Neural cell (in vitro differentiated cells): ENCODE data around the gene RAB15. TPM values are rescaled to one million over a fixed set of nuclear protein-coding genes. Genes with fewer than 3 reads are reported as not detected.

ENCODE experiments used
- H2AFZ ChIP-seq: fragments of 200-600, 300-800 bp; sonication (generic), shearing (Covaris generic); 2 replicates; pipeline ENCODE4 v1.6.0; 2014; ENCODE audit warnings: low read depth, mild to moderate bottlenecking, antibody characterized with exemption, low read length, moderate library complexity
- H3F3A ChIP-seq: fragments of 200-600 bp; shearing (Covaris generic); 2 replicates; pipeline ENCODE4 v1.6.1; 2016; ENCODE audit warnings: mild to moderate bottlenecking, moderate library complexity, mixed read lengths, antibody characterized with exemption, low read length; ENCODE audit not compliant: insufficient read depth, poor library complexity, severe bottlenecking
- H3K27ac ChIP-seq: fragments of 200-600, 300-800 bp; sonication (generic), shearing (Covaris generic); 2 replicates; pipeline ENCODE4 v1.5.1; 2014; ENCODE audit warnings: mild to moderate bottlenecking, low read length, moderate library complexity
- H3K27me3 ChIP-seq: fragments of 300-800, 200-600 bp; sonication (generic), shearing (Covaris generic); 2 replicates; pipeline ENCODE4 v1.6.0; 2014; ENCODE audit warnings: mild to moderate bottlenecking, low read depth, low read length, moderate library complexity; ENCODE audit not compliant: insufficient read depth
- H3K36me3 ChIP-seq: fragments of 300-800, 200-600 bp; sonication (generic), shearing (Covaris generic); 2 replicates; pipeline ENCODE4 v1.5.1; 2014; ENCODE audit warnings: mild to moderate bottlenecking, antibody characterized with exemption, low read length, moderate library complexity; ENCODE audit not compliant: insufficient read depth
- H3K4me2 ChIP-seq: fragments of 300-800, 200-600 bp; sonication (generic), shearing (Covaris generic); 2 replicates; pipeline ENCODE4 v1.6.0; 2014; ENCODE audit warnings: mild to moderate bottlenecking, low read length
- H3K4me3 ChIP-seq: fragments of 300-800, 200-600 bp; sonication (generic), shearing (Covaris generic); 2 replicates; pipeline ENCODE4 v1.5.1; 2014; ENCODE audit warnings: mild to moderate bottlenecking, low read length, moderate library complexity
- H3K79me2 ChIP-seq: fragments of 200-600 bp; shearing (Covaris generic); replicated peaks from 2 replicates; pipeline ENCODE4 v1.6.0; 2014; ENCODE audit warnings: mild to moderate bottlenecking, low read length, moderate library complexity; ENCODE audit not compliant: insufficient read depth
- H3K9ac ChIP-seq: fragments of 300-800, 200-600 bp; sonication (generic), shearing (Covaris generic); 2 replicates; pipeline ENCODE4 v1.6.1; 2016; ENCODE audit warnings: mild to moderate bottlenecking, low read length, mixed read lengths
- H3K9me2 ChIP-seq: fragments of 200-600 bp; shearing (Covaris generic); 2 replicates; pipeline ENCODE4 v1.6.1; 2016; ENCODE audit warnings: mild to moderate bottlenecking, low read length, mixed read lengths; ENCODE audit not compliant: insufficient read depth
- H3K9me3 ChIP-seq: fragments of 200-600, 300-800 bp; sonication (generic), shearing (Covaris generic); 2 replicates; pipeline ENCODE4 v1.6.1; 2016; ENCODE audit warnings: mild to moderate bottlenecking, mixed run types, low read length, moderate library complexity, mixed read lengths
- H4K20me1 ChIP-seq: fragments of 200-600 bp; shearing (Covaris generic); 2 replicates; pipeline ENCODE4 v1.6.1; 2016; ENCODE audit warnings: mild to moderate bottlenecking, mixed run types; ENCODE audit not compliant: insufficient read depth
- CTCF ChIP-seq: fragments of 450-650 bp; IDR thresholded peaks from 2 replicates; pipeline ENCODE4 v1.5.1; 2014; ENCODE audit warnings: antibody characterized with exemption, mild to moderate bottlenecking, moderate library complexity; ENCODE audit not compliant: poor library complexity, severe bottlenecking
- EP300 ChIP-seq: fragments of 450-650 bp; conservative IDR thresholded peaks from 2 replicates; pipeline ENCODE4 v1.6.1; 2014; ENCODE audit warnings: antibody characterized with exemption, mild to moderate bottlenecking, moderate library complexity; ENCODE audit not compliant: poor library complexity, severe bottlenecking
- EZH2 ChIP-seq: fragments of 200-600, 300-800 bp; shearing (Covaris generic), sonication (generic); IDR thresholded peaks from 2 replicates; pipeline ENCODE4 v1.6.1; 2014; ENCODE audit warnings: antibody characterized with exemption, low read length, borderline replicate concordance, mild to moderate bottlenecking; ENCODE audit not compliant: insufficient read depth, poor library complexity, severe bottlenecking
- MXI1 ChIP-seq: fragments of 450-650 bp; conservative IDR thresholded peaks from 2 replicates; pipeline ENCODE4 v1.6.1; 2014; ENCODE audit warnings: antibody characterized with exemption, mild to moderate bottlenecking; ENCODE audit not compliant: poor library complexity, severe bottlenecking
- POLR2AphosphoS5 ChIP-seq: IDR thresholded peaks from 2 replicates; pipeline ENCODE4 v1.6.1; 2012
- RAD21 ChIP-seq: fragments of 450-650 bp; conservative IDR thresholded peaks from 2 replicates; pipeline ENCODE4 v1.6.1; 2014; ENCODE audit warnings: antibody characterized with exemption, mild to moderate bottlenecking, moderate library complexity
- REST ChIP-seq: IDR thresholded peaks from 2 replicates; pipeline ENCODE4 v1.6.1; 2012; ENCODE audit warnings: borderline replicate concordance
- SMC3 ChIP-seq: fragments of 450-650 bp; conservative IDR thresholded peaks from 2 replicates; pipeline ENCODE4 v1.6.1; 2014; ENCODE audit warnings: antibody characterized with exemption, mild to moderate bottlenecking, moderate library complexity; ENCODE audit not compliant: poor library complexity
- TAF1 ChIP-seq: IDR thresholded peaks from 2 replicates; pipeline ENCODE4 v1.6.1; 2012; ENCODE audit warnings: low read depth
- polyA plus RNA-seq: library from polyadenylated mRNA; depleted of rRNA; stranded (reverse); fragments of >200 nt; gene quantifications from 2 replicates; pipeline ENCODE4 v1.2.3, GENCODE V29; 2014

The RAB15 gene
- polyA plus RNA-seq, 1 donor from 2014 or later = 42.0 TPM

- Histone ChIP-seq H3F3A (no peaks in the 10 kb centered on the region), H2AFZ (no peak overlapping the region), H4K20me1 (no peaks in the 10 kb centered on the region), H3K27me3 (no peaks in the 10 kb centered on the region), H3K4me3 (no peak overlapping the region), H3K9me3 (no peaks in the 10 kb centered on the region), H3K27ac (no peak overlapping the region), H3K9me2 (no peaks in the 10 kb centered on the region), H3K9ac (no peak overlapping the region), H3K4me2 (no peak overlapping the region), H3K36me3 (no peaks in the 10 kb centered on the region), H3K79me2 (no peaks in the 10 kb centered on the region)
- TF ChIP-seq TAF1 (no peak), MXI1 (no peak), POLR2AphosphoS5 (no peak), EZH2 (no peak), SMC3 (no peak), RAD21 (no peak), CTCF (no peak), REST (no peak), EP300 (no peak)
These were observed 8.5 kb downstream of the RAB15 start for GRCh38 chr14:64963611-64964010.

GRCh38 chr14:64960762-64961276, 11.3 kb downstream of the RAB15 start:
- H3K27ac ChIP-seq = no peak overlapping the region
- no peaks in the 10 kb centered on the region for H3K36me3 ChIP-seq
- no peaks in the 10 kb centered on the region for H3F3A ChIP-seq
- no peaks in the 10 kb centered on the region for H3K9me2 ChIP-seq
- H3K9me3 ChIP-seq = no peaks in the 10 kb centered on the region
- H3K4me2 ChIP-seq = no peak overlapping the region
- H3K27me3 ChIP-seq = no peaks in the 10 kb centered on the region
- H3K9ac ChIP-seq = no peak overlapping the region
- TF ChIP-seq SMC3 (no peak), REST (no peak), CTCF (no peak), POLR2AphosphoS5 (no peak), EP300 (no peak), EZH2 (no peak)
- H4K20me1 ChIP-seq = no peaks in the 10 kb centered on the region
- no peaks in the 10 kb centered on the region for H3K79me2 ChIP-seq
- no peak overlapping the region for H3K4me3 ChIP-seq
- no peak overlapping the region for H2AFZ ChIP-seq
